ENCODE results near the gene SPEF2.
A peak's percentile ranks its signal among the peaks of the same experiment; 100 is the strongest.
"Not testable (repeated sequence)": the region's sequence is repeated elsewhere in the genome, so short reads cannot be mapped to it uniquely, and the experiment has no call there.

Gene SPEF2

DNA sequence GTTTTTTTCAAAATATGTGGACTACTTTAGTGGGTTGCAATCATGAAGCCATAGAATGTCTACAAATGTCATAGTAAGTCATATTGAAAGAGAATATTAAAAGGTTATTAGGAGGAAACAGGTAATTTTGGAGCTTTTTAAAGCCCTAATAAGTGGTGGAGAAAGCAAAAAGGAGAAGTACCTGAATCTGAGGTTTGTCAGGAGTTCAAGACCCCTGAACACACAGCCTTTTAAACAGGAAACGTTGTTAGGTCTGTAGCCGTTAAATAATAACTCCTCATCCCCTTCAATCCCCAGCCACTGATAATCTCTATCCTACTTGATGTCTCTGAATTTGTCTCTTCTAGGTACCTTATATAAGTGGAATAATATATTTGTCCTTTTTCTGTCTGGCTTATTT, 51.1 kb downstream of the SPEF2 start:
- no peak overlapping the region for H2BK12ac ChIP-seq (ENCODE audit: low read length in 2 of 2)
- H2BK120ac ChIP-seq (ENCODE audit: low read depth, low read length), result no peak overlapping the region
- H3K9ac ChIP-seq (ENCODE audit: low read length), result no peak overlapping the region
- H2AFZ ChIP-seq (ENCODE audit: low read depth, low read length), result no peak overlapping the region
- no peak overlapping the region for H3K23ac ChIP-seq (ENCODE audit: low read length in 2 of 2)
- no peak overlapping the region for H4K91ac ChIP-seq (ENCODE audit: low read length)
- no peak overlapping the region for H2BK15ac ChIP-seq (ENCODE audit: low read depth, poor library complexity, severe bottlenecking)
- H3K27ac ChIP-seq (ENCODE audit: low read length, poor library complexity, severe bottlenecking), result no peak overlapping the region
- H4K8ac ChIP-seq (ENCODE audit: low read length), result no peak overlapping the region
- H3K4me1 ChIP-seq (ENCODE audit: control insufficient read depth, insufficient read depth, low read depth, low read length), result no peaks in the 10 kb centered on the region
- no peak overlapping the region for H3K4ac ChIP-seq (ENCODE audit: low read depth in 1 of 2, low read length in 2 of 2)
- 76% methylated on average over 2 of the region's 2 CpGs for WGBS
- H3K79me1 ChIP-seq (replicated peaks; ENCODE audit: low read length, poor library complexity, severe bottlenecking), result no peaks in the 10 kb centered on the region
- no peak overlapping the region for H3K14ac ChIP-seq (ENCODE audit: low read length in 2 of 2)
- no peak overlapping the region for H3K18ac ChIP-seq (ENCODE audit: low read depth in 1 of 2, low read length in 2 of 2)
- H3K36me3 ChIP-seq (ENCODE audit: control insufficient read depth in 1 of 2, insufficient read depth in 2 of 2, low read depth in 1 of 2, low read length in 2 of 2), result no peaks in the 10 kb centered on the region
- no peak for DNase-seq
- no peak overlapping the region for H2BK5ac ChIP-seq (ENCODE audit: low read depth, low read length, poor library complexity, severe bottlenecking)
- H3K27me3 ChIP-seq (ENCODE audit: control insufficient read depth in 1 of 2, insufficient read depth in 1 of 2, low read length in 2 of 2), result no peaks in the 10 kb centered on the region
- no peak overlapping the region for H3K4me3 ChIP-seq (ENCODE audit: insufficient read depth in 1 of 2, low read depth in 1 of 2, low read length in 2 of 2)
- no peak overlapping the region for H2AK5ac ChIP-seq (ENCODE audit: low read length, severe bottlenecking)
- no peaks in the 10 kb centered on the region for H3K9me3 ChIP-seq (ENCODE audit: control insufficient read depth, low read length)
- H3K4me2 ChIP-seq (ENCODE audit: low read length, poor library complexity, severe bottlenecking), result no peak overlapping the region

DNA sequence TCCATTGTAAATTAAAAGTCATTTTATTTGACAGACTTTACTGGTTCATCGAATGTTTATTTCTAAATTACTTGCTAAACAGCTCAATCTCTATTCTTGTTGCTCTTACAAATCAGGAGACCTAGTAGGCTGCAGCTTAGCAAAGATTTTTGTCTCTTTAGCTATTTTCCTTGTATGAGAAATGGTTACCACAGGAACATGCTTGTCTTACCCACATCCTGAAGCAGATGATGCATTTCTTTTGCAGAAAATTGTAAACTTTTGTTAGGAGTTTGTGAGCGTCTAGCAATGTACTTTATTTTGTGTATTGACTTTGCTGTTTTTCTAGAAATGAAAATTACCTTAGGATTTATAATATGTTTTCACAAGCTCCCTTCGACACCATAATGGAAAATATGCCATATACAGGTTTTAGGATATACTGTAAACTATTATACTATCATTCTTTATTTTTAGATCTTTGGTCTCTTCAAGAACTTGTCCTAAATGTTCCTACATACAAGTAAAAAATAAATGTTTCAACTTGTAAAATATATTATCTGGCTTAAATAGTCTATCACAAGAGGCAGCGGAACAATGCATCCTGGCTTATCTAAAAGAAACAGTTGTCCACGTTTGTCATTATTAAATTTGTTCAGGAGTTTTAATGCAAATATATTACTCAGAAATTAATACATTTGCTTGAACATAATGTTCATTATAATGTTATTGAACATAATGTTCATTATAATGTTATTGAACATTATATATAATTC, 54.1 kb downstream of the SPEF2 start:
- H3K4ac ChIP-seq (ENCODE audit: low read depth in 1 of 2, low read length in 2 of 2), result no peak overlapping the region
- no peaks in the 10 kb centered on the region for H3K9me3 ChIP-seq (ENCODE audit: control insufficient read depth, low read length)
- no peaks in the 10 kb centered on the region for H3K4me1 ChIP-seq (ENCODE audit: control insufficient read depth, insufficient read depth, low read depth, low read length)
- no peak overlapping the region for H3K9ac ChIP-seq (ENCODE audit: low read length)
- no peak overlapping the region for H3K4me2 ChIP-seq (ENCODE audit: low read length, poor library complexity, severe bottlenecking)
- no peaks in the 10 kb centered on the region for H3K79me1 ChIP-seq (replicated peaks; ENCODE audit: low read length, poor library complexity, severe bottlenecking)
- H2BK15ac ChIP-seq (ENCODE audit: low read depth, poor library complexity, severe bottlenecking), result no peak overlapping the region
- no peak overlapping the region for H3K27ac ChIP-seq (ENCODE audit: low read length, poor library complexity, severe bottlenecking)
- no peak overlapping the region for H4K8ac ChIP-seq (ENCODE audit: low read length)
- H2BK12ac ChIP-seq (ENCODE audit: low read length in 2 of 2), result no peak overlapping the region
- no peak overlapping the region for H3K4me3 ChIP-seq (ENCODE audit: insufficient read depth in 1 of 2, low read depth in 1 of 2, low read length in 2 of 2)
- no peak overlapping the region for H3K14ac ChIP-seq (ENCODE audit: low read length in 2 of 2)
- no peak overlapping the region for H3K18ac ChIP-seq (ENCODE audit: low read depth in 1 of 2, low read length in 2 of 2)
- H3K27me3 ChIP-seq (ENCODE audit: control insufficient read depth in 1 of 2, insufficient read depth in 1 of 2, low read length in 2 of 2), result no peaks in the 10 kb centered on the region
- no peak overlapping the region for H2BK5ac ChIP-seq (ENCODE audit: low read depth, low read length, poor library complexity, severe bottlenecking)
- H2AFZ ChIP-seq (ENCODE audit: low read depth, low read length), result no peak overlapping the region
- no peak for DNase-seq
- H3K36me3 ChIP-seq (ENCODE audit: control insufficient read depth in 1 of 2, insufficient read depth in 2 of 2, low read depth in 1 of 2, low read length in 2 of 2), result no peaks in the 10 kb centered on the region
- WGBS, result no CpG with 5 or more reads among the region's 5 CpGs
- no peak overlapping the region for H2AK5ac ChIP-seq (ENCODE audit: low read length, severe bottlenecking)
- H4K91ac ChIP-seq (ENCODE audit: low read length), result no peak overlapping the region
- H3K23ac ChIP-seq (ENCODE audit: low read length in 2 of 2), result no peak overlapping the region
- H2BK120ac ChIP-seq (ENCODE audit: low read depth, low read length), result no peak overlapping the region

DNA sequence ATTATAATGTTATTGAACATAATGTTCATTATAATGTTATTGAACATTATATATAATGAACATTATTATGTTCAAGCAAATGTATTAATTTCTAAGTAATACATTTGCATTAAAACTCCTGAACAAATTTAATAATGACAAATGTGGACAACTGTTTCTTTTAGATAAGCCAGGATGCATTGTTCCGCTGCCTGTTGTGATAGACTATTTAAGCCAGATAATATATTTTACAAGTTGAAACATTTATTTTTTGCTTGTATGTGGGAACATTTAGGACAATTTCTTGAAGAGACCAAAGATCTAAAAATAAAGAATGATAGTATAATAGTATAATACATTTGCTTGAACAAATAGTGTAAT, 54.6 kb downstream of the SPEF2 start:
- not testable (repeated sequence) for H3K23ac ChIP-seq (ENCODE audit: low read length in 2 of 2); H3K4ac ChIP-seq (ENCODE audit: low read depth in 1 of 2, low read length in 2 of 2); H2AFZ ChIP-seq (ENCODE audit: low read depth, low read length); H3K4me1 ChIP-seq (ENCODE audit: control insufficient read depth, insufficient read depth, low read depth, low read length); H2BK12ac ChIP-seq (ENCODE audit: low read length in 2 of 2); H3K4me2 ChIP-seq (ENCODE audit: low read length, poor library complexity, severe bottlenecking); H4K91ac ChIP-seq (ENCODE audit: low read length); H3K27me3 ChIP-seq (ENCODE audit: control insufficient read depth in 1 of 2, insufficient read depth in 1 of 2, low read length in 2 of 2); H3K4me3 ChIP-seq (ENCODE audit: insufficient read depth in 1 of 2, low read depth in 1 of 2, low read length in 2 of 2); H3K79me1 ChIP-seq (replicated peaks; ENCODE audit: low read length, poor library complexity, severe bottlenecking); H2BK120ac ChIP-seq (ENCODE audit: low read depth, low read length); H3K18ac ChIP-seq (ENCODE audit: low read depth in 1 of 2, low read length in 2 of 2); H3K27ac ChIP-seq (ENCODE audit: low read length, poor library complexity, severe bottlenecking); H3K9me3 ChIP-seq (ENCODE audit: control insufficient read depth, low read length); DNase-seq; H2AK5ac ChIP-seq (ENCODE audit: low read length, severe bottlenecking); H2BK5ac ChIP-seq (ENCODE audit: low read depth, low read length, poor library complexity, severe bottlenecking); H2BK15ac ChIP-seq (ENCODE audit: low read depth, poor library complexity, severe bottlenecking); H3K36me3 ChIP-seq (ENCODE audit: control insufficient read depth in 1 of 2, insufficient read depth in 2 of 2, low read depth in 1 of 2, low read length in 2 of 2); H3K14ac ChIP-seq (ENCODE audit: low read length in 2 of 2); H3K9ac ChIP-seq (ENCODE audit: low read length); H4K8ac ChIP-seq (ENCODE audit: low read length)
- no CpG with 5 or more reads among the region's 1 CpG for WGBS

DNA sequence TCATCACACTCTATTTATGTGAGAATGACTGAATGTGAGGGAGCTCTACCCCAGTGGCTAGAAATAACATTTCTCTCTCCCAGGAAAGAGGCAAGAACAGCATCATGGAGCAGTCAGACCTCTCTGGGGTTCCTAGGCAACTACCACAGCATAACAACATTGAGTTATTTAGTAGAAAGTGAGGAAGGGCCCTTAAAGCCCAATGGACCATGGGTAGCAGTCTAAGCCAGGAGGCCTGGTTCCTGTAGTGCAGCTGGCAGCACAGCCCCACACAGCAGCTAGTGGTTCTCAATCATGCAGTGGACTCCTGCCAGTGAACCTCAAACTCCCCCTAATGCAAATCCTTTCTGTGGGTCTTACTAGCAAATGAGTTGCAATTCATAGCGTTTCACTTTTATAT, 55.3 kb downstream of the SPEF2 start:
- Histone ChIP-seq H3K4me3 (ENCODE audit: insufficient read depth in 1 of 2, low read depth in 1 of 2, low read length in 2 of 2) (no peak overlapping the region), H2BK12ac (ENCODE audit: low read length in 2 of 2) (no peak overlapping the region), H3K4me2 (ENCODE audit: low read length, poor library complexity, severe bottlenecking) (no peak overlapping the region), H2BK120ac (ENCODE audit: low read depth, low read length) (no peak overlapping the region), H2AK5ac (ENCODE audit: low read length, severe bottlenecking) (no peak overlapping the region), H3K27ac (ENCODE audit: low read length, poor library complexity, severe bottlenecking) (no peak overlapping the region), H3K9ac (ENCODE audit: low read length) (no peak overlapping the region), H2AFZ (ENCODE audit: low read depth, low read length) (no peak overlapping the region), H4K8ac (ENCODE audit: low read length) (no peak overlapping the region), H2BK15ac (ENCODE audit: low read depth, poor library complexity, severe bottlenecking) (no peak overlapping the region), H3K23ac (ENCODE audit: low read length in 2 of 2) (no peak overlapping the region), H3K14ac (ENCODE audit: low read length in 2 of 2) (no peak overlapping the region), H3K36me3 (ENCODE audit: control insufficient read depth in 1 of 2, insufficient read depth in 2 of 2, low read depth in 1 of 2, low read length in 2 of 2) (no peaks in the 10 kb centered on the region), H2BK5ac (ENCODE audit: low read depth, low read length, poor library complexity, severe bottlenecking) (no peak overlapping the region), H3K18ac (ENCODE audit: low read depth in 1 of 2, low read length in 2 of 2) (no peak overlapping the region), H4K91ac (ENCODE audit: low read length) (no peak overlapping the region), H3K9me3 (ENCODE audit: control insufficient read depth, low read length) (no peaks in the 10 kb centered on the region), H3K79me1 (replicated peaks; ENCODE audit: low read length, poor library complexity, severe bottlenecking) (no peaks in the 10 kb centered on the region), H3K4me1 (ENCODE audit: control insufficient read depth, insufficient read depth, low read depth, low read length) (no peaks in the 10 kb centered on the region), H3K27me3 (ENCODE audit: control insufficient read depth in 1 of 2, insufficient read depth in 1 of 2, low read length in 2 of 2) (no peaks in the 10 kb centered on the region), H3K4ac (ENCODE audit: low read depth in 1 of 2, low read length in 2 of 2) (no peak overlapping the region)
- no CpG with 5 or more reads among the region's 1 CpG for WGBS
- DNase-seq, result peak; percentile 49

Data from mesenchymal stem cell (in vitro differentiated cells and primary cell).